Glutamatergic neuron (in vitro differentiated cells): ENCODE data around the gene DEPP1. TPM values are rescaled to one million over a fixed set of nuclear protein-coding genes. Genes with fewer than 3 reads are reported as not detected.

Experiments
- DNase-seq: peaks from one replicate; pipeline ENCODE4 v3.0.0; 2022
- H3K27ac Mint-ChIP-seq: one replicate; pipeline ENCODE4 v1.8.0; 2020; ENCODE audit warnings: mild to moderate bottlenecking, mixed read lengths, inconsistent platforms; ENCODE audit not compliant: unreplicated experiment
- H3K27me3 Mint-ChIP-seq: one replicate; pipeline ENCODE4 v1.8.0; 2020; ENCODE audit warnings: mild to moderate bottlenecking, moderate library complexity, mixed read lengths, inconsistent platforms; ENCODE audit not compliant: unreplicated experiment
- H3K36me3 Mint-ChIP-seq: one replicate; pipeline ENCODE4 v1.8.0; 2020; ENCODE audit warnings: mild to moderate bottlenecking, mixed read lengths, inconsistent platforms; ENCODE audit not compliant: unreplicated experiment
- H3K4me1 Mint-ChIP-seq: one replicate; pipeline ENCODE4 v1.8.0; 2020; ENCODE audit warnings: mild to moderate bottlenecking, low read depth, mixed read lengths, inconsistent platforms; ENCODE audit not compliant: unreplicated experiment
- H3K4me3 Mint-ChIP-seq: one replicate; pipeline ENCODE4 v1.8.0; 2020; ENCODE audit warnings: mild to moderate bottlenecking, mixed read lengths, inconsistent platforms; ENCODE audit not compliant: unreplicated experiment
- H3K9me3 Mint-ChIP-seq: one replicate; pipeline ENCODE4 v1.8.0; 2020; ENCODE audit warnings: mild to moderate bottlenecking, moderate library complexity, mixed read lengths, inconsistent platforms; ENCODE audit not compliant: unreplicated experiment
- total RNA-seq: library from RNA; stranded (reverse); fragmentation: NEBNext Ultra II Directional; extraction: Animal tissue kit (Norgen Biotek cat#: 25700); gene quantifications from one replicate; pipeline ENCODE4 v1.2.1, GENCODE V29; 2021; ENCODE audit not compliant: unreplicated experiment
- TF ChIP-seq, protein P1 (sequence below): fragments of 200-600 bp; sonication (generic); IDR thresholded peaks from one replicate; pipeline ENCODE4 v1.5.0; 2021; ENCODE audit not compliant: partially characterized antibody, unreplicated experiment

The DEPP1 gene
- total RNA-seq, 1 donor from 2014 or later, result 13.6 TPM

DNA sequence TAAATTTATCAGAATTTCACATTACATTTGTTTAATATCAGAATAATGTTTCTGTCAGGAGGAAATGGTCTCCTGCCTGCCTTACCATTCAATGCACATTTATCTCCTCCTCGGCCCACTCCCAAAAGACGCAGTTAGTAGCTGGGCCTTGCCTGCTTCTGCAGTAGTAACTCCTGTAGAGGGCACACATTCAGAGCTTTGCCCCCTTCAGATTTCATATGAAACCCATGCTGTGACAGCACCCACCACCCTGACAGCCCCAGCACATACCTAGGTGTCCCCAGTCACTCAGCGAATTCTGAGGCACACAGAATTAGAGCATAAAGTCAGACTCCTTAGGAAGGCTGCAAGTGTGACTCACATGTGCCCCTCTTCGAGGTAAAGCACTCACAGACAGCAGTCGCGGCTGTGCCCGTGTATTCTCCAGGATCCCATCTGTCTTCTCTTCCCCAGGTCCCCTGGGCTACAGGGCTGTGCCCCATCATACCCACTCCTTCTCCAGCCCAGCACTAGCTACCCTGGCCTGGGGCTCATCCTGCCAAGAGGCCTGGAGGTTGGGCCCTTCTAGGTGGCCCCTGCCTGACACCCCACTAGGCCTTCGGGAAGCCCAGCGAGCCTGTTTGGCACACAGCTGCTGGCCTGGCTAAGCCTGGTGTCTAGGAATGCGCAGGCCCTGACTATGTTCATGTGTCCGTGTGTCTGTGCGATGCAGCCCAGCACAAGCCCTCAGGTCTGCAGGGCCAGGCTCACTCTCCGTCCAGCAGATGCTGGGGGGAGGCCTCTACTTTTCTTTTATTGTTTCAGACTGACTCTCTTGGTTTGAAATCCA is 4.7 kb upstream of the DEPP1 start:
- Mint-ChIP-seq H3K4me3 (no peak overlapping the region), H3K27ac (no peak overlapping the region), H3K36me3 (peaks cover under 1% of the 10 kb centered on the region), H3K4me1 (peaks cover 36% of the 10 kb centered on the region), H3K9me3 (peaks cover 16% of the 10 kb centered on the region), H3K27me3 (peaks cover 16% of the 10 kb centered on the region)
- TF ChIP-seq, protein P1, sequence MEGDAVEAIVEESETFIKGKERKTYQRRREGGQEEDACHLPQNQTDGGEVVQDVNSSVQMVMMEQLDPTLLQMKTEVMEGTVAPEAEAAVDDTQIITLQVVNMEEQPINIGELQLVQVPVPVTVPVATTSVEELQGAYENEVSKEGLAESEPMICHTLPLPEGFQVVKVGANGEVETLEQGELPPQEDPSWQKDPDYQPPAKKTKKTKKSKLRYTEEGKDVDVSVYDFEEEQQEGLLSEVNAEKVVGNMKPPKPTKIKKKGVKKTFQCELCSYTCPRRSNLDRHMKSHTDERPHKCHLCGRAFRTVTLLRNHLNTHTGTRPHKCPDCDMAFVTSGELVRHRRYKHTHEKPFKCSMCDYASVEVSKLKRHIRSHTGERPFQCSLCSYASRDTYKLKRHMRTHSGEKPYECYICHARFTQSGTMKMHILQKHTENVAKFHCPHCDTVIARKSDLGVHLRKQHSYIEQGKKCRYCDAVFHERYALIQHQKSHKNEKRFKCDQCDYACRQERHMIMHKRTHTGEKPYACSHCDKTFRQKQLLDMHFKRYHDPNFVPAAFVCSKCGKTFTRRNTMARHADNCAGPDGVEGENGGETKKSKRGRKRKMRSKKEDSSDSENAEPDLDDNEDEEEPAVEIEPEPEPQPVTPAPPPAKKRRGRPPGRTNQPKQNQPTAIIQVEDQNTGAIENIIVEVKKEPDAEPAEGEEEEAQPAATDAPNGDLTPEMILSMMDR, result no peak
- DNase-seq, result no peak

DNA sequence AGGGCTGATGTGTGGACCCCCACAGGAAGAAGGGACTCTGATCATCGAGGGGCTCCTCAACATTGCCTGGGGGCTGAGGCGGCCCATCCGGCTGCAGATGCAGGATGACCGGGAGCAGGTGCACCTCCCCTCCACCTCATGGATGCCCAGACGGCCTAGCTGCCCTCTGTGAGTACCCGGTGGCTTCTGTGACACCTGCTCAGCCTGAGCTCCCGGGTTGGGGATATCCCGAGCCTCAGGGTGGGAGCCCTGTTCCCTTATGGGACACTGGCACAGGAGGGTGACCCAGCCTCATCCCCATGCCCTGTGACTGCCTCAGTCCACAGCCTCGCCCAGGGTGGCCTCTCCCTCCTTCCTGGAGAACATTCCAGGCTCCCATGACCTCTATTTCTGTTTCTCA is 3.9 kb upstream of the DEPP1 start:
- peaks cover 36% of the 10 kb centered on the region for H3K4me1 Mint-ChIP-seq
- TF ChIP-seq, protein P1, result no peak
- no peaks in the 10 kb centered on the region for H3K36me3 Mint-ChIP-seq
- H3K27ac Mint-ChIP-seq, result no peak overlapping the region
- DNase-seq, result no peak
- peaks cover 16% of the 10 kb centered on the region for H3K9me3 Mint-ChIP-seq
- peaks cover 16% of the 10 kb centered on the region for H3K27me3 Mint-ChIP-seq
- peak overlapping the region; percentile 30 for H3K4me3 Mint-ChIP-seq

DNA sequence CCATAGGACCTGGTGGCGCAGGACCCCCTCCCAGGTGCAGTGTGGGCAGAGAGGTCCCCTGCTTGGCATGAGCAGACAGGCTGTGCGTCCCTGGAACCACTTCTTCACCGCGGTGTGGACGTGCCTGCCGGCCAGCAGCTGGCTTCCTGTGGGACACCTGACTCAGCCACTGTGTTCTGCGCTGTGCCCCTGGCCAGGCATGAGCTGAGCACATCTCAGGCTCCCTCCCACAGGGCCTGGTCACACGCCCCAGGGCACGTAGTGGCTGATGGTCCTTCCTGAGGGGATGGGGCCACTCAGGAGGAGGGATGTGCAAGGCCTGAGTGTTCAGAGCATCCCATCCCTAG is 3.5 kb upstream of the DEPP1 start:
- Mint-ChIP-seq H3K4me1 (peaks cover 37% of the 10 kb centered on the region), H3K36me3 (no peaks in the 10 kb centered on the region), H3K27ac (no peak overlapping the region), H3K9me3 (peaks cover 16% of the 10 kb centered on the region), H3K4me3 (no peak overlapping the region), H3K27me3 (peaks cover 16% of the 10 kb centered on the region)
- DNase-seq, result peak; percentile 43
- TF ChIP-seq, protein P1, result no peak

DNA sequence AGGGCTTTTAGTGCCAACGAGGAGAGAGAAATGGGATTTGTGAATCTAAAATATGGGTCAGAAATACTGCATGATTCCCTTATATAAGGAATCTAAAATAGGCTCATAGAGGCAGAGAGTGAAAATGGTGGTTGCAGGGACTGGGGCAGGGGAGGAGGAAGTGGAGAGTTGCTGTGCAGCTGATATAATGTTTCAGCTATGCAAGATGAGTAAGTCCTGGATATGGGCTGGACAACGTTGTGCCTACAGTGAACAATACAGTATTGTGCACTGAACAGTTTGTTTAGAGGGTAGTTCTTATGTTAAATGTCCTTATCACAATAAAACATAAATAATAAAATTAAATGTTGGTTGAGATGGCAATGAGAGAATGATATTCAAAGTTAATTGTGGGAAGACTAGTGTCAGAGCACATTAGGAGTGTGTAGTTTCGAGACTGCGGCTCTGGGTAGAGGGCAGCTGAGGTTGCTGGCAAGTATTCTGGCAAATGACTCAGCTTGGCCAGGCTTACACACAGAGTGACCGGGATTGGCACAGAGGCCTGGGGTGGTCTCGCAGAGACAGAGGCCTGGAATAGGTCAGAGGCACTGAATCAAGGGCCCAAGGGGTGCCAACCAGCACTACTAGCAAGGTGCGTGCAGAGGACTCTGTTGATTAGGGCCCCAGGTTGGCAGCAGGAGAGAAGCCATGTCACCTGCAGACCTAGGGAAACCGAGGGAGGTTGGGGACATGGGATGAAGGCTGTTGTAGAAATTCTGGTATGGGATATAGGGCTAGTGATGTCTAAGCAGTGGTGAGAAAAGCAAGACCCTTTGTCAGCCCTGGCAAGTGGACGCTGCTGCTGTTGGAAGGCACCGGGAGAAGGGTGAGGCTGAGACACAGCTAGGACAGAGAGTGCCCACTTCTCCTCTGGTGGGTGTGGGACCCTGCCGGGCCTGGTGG is 2.8 kb upstream of the DEPP1 start:
- Mint-ChIP-seq H3K36me3 (no peaks in the 10 kb centered on the region), H3K27ac (no peak overlapping the region), H3K4me3 (peak overlapping the region; percentile 18), H3K27me3 (peaks cover 18% of the 10 kb centered on the region), H3K9me3 (peaks cover 20% of the 10 kb centered on the region), H3K4me1 (peaks cover 42% of the 10 kb centered on the region)
- no peak for DNase-seq
- TF ChIP-seq, protein P1, result no peak
